GM04504 (cell line): ENCODE data around the gene ARFGAP1.

Experiments used
- DNase-seq: peaks from one replicate; pipeline ENCODE4 v3.0.0-alpha.2; 2012; ENCODE audit warnings: low read depth

The ARFGAP1 gene

DNA sequence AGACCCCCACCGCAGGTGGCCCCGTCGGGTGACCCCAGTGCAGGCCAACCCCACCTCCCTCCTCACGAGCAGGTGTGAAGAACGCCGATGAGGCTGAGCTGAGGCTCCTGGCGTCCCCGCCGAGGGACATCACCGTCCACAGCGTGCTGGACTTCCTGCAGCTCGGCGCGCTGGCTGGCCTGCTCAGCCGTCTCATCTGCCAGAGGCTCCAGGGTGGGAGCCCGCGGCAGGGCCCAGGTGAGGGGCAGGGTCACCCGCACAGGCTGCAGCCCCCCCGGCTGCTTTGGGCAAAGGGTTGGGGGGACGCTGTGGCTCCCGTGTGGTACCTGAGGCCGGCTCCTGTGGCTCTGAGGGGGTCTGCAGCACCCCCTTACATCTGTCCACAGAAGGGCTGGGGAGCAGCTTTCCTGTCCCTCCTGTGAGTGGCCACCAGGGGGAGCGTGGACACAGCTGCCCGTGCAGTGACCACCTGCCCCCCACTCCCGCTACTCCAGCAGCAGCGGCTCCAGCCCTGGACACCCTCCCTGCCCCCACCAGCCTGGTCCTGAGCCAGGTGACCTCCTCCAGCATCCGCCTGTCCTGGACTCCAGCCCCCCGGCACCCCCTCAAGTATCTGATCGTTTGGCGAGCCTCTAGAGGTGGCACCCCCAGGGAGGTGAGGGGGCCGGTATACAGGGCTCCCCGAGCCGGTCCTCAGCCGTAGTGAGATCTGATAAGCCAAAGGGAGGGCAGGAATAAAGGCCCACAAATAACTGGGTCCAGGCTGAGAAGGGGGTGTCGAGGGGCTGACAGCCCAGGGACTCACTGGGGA, 36.9 kb downstream of the ARFGAP1 start:
- DNase-seq: no peak

DNA sequence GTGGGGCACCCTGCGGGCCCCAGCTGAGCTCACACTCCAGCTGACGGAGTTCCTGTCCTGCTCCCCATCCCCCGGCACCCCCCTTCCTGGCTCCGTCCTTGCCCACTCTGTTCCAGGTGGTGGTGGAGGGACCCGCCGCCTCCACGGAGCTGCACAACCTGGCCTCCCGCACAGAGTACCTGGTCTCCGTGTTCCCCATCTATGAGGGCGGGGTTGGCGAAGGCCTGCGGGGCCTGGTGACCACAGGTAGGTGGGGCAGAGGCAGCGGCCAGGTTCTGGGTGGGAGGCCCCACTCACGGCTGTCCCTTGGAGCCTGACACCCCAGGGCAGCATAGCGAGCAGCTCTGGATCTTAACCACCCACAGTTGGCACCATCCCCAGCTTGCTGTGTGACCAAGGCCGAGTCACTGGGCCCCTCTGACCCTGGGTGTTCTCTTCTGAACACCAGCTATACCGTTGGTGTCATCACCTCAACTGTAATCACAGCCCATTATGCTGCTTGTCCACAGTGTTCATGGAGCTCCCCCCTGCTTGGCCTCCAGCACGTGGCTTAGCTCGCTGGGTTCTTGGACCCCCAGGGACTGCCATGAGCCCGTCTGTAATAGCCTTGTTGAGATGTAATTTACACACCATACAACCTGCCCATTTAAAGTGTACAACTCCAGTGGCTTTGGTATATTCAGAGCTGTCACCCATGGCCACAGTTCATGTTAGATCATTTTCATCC, 37.8 kb downstream of the ARFGAP1 start:
- DNase-seq: no peak

DNA sequence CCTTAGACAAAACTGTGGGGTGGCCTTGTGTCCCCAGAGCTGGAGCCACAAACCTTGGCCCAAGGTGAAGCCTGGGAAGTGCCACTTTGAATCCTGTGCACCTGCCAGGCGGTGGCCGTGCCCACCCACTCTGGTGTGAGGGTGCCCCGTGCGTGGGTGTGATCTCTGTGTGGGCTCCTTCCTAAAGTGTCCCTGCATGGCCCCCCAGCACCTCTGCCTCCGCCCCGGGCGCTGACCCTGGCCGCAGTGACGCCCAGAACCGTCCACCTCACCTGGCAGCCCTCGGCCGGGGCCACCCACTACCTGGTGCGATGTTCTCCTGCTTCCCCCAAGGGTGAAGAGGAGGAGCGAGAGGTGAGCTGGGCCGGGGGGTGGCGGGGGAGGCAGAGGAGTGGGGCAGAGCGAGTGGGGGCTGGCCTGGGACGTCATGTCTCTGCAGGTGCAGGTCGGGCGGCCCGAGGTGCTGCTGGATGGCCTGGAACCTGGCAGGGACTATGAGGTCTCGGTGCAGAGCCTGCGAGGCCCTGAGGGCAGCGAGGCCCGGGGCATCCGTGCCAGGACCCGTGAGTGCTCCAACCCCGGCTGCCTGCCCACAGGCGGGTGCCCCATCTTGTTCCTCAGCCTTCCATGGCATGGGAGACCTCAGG, 38.7 kb downstream of the ARFGAP1 start:
- DNase-seq: no peak

DNA sequence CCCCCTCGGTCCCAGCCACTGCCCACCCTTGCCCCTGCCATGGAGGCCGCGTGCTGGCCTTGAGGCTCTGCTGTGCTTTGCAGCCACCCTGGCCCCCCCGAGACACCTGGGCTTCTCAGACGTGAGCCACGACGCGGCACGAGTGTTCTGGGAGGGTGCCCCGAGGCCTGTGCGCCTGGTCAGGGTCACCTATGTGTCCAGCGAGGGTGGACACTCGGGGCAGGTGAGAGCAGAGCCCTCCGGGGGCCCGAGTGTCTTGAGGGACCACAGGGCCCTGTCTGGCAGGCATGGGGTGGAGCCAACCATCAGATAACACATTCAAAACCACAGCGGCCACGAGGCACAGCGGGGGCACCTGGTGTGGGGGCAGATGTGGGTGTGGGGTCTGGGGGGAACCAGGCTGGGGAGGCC, 39.2 kb downstream of the ARFGAP1 start:
- no peak for DNase-seq

DNA sequence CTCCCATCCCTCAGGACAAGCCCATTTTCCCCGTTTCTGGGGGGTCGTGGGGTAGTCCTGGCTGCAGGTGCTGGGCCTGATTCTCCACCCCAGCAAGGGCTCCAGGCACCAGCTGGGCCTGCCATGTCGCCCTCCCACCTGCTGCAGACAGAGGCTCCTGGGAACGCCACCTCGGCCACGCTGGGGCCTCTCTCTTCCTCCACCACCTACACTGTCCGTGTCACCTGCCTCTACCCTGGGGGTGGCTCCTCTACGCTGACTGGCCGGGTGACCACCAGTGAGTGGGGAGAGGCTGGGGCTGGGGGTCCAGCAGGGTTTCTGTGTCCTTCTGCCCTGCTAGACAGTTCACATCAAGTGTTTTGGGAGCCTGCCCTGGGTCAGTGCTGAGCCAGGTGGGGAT, 39.7 kb downstream of the ARFGAP1 start:
- no peak for DNase-seq

DNA sequence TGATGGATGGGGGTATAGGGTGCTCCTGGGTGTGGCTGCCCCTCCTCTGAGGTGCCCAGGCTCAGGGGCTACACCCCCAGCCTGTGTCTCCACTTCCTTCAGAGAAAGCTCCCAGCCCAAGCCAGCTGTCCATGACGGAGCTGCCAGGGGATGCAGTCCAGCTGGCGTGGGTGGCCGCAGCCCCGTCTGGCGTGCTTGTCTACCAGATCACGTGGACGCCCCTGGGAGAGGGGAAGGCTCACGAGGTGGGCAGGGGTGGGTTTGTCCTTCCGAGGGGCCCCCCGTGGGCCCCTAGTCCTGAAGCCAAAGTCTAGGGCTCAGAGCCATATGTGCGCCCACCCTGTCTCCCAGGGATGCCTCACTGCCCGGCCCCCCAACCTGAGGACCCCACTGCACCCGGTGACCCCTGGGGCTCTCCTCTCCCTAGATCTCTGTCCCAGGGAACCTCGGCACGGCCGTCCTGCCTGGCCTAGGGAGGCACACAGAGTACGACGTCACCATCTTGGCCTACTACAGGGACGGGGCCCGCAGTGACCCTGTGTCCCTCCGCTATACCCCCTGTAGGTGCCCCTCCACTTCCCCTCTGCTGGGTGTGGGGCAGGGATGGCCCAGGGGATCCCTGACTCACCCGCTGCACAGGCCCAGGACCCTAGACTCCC, 40.2 kb downstream of the ARFGAP1 start:
- DNase-seq: no peak

DNA sequence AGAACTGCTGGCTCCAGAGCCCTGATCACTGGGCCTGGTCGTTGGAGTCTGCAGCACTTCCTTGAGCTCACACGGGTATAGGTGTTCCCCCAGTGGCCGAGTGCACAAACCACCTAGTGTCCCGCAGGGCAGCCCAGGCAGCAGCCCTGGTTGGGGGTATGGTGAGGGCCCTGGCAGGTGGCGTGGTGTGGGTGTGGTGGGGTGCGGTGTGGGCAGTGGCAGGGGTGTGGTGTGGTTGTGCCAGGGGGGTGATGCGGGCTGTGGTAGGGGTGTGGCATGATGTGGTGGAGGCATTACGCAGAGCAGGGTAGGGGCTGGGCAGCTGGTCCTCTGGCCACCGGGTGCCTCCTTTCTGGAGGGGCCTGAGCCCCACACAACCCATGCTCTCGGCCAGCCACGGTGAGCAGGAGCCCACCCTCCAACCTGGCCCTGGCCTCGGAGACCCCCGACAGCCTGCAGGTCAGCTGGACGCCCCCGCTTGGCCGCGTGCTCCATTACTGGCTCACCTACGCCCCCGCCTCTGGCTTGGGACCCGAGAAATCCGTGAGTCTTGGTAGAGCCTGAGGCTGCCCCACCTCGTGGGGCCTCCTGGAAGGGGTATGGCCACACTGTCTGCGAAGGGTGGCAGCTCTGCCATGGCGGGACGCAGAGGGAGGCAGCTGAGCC, 40.9 kb downstream of the ARFGAP1 start:
- DNase-seq: no peak

DNA sequence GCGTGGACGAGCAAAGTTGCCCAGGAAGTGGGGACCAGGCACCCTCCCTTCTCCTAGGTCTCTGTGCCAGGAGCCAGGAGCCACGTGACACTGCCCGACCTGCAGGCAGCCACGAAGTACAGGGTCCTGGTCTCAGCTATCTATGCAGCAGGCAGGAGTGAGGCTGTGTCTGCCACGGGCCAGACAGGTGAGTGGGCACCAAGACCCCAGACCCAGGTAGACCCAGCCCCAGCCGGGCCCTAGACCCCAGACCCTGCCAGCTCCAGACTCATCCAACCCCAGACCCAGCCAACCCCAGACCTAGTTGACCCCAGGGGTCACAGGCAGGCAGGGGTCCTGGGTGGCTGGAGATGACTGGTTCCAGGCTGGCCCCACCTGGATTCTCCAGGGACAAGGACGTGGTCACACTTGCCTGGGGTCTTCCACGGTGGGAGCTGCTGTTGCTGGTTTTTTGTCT, 41.4 kb downstream of the ARFGAP1 start:
- no peak for DNase-seq

DNA sequence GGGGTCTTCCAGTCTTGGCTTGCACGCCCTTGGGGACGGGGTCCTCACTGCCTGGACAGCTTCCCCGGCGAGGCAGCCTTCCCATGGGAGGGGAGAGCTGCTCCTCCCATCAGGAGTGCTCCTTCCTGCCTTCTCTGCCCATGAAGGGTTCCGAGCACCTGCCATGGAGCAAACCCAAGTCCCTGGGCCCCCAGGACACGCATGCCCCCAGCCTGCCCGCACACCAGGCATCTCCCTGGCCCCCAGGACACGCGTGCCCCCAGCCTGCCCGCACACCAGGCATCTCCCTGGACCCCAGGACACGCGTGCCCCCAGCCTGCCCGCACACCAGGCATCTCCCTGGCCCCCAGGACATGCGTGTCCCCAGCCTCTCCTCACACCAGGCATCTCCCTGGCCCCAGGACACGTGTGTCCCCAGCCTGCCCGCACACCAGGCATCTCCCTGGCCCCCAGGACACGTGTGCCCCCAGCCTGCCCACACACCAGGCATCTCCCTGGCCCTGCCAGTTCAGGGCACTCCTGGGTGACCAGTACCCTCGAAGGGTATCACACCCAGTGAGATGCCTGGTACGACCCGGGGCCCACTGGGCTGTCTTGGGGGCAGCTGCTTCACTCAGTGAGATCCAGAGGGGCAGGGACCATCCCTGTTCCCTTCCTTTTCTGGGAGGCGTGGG, 42.1 kb downstream of the ARFGAP1 start:
- DNase-seq: no peak

DNA sequence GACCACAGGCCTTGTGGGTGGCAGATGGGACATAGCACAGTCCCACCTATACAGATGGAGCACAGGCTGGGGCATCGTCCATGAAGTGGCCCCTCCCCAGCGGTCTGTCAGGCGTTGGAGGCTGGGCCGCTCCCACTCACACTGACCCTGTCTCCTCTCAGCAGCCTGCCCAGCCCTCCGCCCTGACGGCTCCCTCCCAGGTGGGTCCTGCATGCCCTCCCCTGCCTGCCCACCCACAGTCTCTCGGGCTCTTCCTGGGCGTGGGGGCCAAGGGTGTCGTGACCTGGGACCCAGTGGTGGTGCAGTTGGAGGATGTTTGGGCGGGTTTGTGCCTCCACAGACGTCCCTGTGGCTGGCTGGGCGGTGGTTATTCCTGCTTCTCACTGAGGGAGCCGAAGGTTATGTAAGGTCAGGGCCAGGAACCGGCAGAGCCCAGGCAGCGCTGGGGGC, 42.7 kb downstream of the ARFGAP1 start:
- no peak for DNase-seq

DNA sequence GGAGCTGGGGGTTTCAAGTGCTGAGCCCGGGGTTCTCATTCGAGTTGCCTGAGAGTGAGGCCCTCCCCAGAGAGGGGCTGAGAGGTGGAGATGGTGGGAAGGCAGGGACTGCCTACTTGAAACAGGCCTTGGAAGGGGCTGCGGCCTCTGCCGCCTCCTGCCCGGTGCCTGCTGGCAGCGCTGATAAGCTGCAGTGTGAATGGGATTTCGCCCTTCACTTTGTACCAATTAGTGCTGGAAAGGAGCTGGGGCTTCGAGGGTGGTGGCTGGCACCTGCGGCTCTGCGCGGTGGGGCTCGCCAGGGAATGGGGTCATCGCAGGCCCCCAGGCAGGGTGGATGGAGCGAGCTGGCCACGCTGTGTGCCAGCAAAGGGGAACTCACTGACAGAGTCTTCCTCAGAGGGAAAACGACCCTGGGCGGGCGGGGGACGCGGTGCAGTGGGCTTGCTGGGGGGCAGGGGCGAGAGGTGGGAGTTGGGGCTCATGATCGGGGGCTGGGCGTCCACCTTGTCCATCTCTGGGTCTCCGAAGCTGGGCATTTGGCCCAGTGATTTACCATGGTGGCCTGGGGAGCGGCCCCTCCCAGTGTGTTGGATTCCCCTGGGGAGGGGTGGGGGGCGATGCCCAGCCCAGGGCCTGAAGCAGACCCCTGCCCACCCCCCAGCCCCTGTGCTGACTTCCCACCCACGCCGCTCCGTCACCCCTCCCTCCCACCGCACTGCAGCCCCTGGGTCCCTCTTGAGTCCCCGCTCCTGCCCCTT, 43.3 kb downstream of the ARFGAP1 start:
- DNase-seq: no peak

DNA sequence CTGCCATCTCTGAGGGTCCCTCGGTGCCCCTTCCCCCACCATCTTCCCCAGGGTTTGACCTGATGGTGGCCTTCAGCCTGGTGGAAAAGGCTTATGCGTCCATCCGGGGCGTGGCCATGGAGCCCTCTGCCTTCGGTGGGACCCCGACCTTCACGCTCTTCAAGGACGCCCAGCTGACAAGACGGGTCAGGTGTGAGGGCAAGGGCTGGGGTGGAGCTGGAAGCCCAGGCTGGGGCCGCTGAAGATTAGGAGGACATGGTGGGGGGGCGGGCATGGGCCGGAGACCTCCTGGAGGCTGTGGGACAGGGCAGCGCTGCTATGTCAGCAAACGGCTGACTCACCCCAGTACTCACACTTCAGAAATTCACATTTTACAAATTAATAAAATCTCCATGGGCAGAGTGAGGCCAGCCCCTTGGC, 43.9 kb downstream of the ARFGAP1 start:
- no peak for DNase-seq

DNA sequence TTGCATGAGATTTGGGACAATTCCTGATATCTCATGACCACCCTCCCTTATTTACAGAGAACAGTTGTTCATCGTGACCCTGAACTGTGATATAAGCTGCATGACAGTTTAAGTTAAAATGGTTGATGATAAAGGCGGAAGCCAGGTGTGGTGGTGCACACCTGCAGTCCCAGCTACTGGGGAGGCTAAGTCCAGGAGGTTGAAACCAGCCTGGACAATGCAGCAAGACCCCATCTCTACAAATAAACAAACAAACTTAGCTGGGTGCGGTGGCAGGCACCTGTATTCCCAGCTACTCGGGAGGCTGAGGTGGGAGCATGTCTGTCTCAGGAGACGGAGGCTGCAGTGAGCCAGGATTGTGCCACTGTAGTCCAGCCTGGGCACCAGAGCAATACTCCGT, 44.4 kb downstream of the ARFGAP1 start:
- DNase-seq: no peak

DNA sequence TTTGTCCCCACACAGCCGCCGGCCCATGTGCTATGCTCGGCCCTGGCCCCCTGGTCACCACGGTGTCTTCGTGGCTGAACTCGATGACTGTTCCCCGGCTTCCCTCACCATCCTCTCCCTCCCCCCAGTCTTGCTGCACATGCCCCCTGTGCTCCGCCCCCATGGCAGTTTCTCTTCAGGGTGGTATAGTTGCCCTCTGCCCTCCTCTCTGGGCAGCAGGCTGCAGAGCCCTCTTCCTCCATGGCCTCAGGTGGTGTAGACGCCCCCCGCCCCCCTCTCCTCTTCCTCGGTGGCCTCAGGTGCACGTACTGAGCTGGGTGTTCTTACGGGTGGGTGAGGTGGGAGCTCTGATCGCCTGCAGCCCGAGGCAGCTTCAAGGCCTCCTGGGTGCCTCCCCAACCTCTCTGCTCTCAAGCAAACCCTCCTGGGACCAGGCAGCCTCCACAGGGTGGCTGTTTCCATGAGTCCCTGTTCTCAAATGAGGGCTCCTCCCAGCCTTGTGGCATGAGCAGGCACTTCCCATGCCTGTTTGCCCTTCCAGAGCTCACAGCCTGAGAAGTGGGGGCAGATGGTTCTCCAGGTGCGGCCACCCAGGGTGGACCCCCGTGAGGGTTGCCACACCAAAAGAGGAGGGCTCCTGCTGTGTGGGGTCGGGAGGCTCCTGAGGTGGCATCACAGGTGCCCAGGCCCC, 45.1 kb downstream of the ARFGAP1 start:
- no peak for DNase-seq

DNA sequence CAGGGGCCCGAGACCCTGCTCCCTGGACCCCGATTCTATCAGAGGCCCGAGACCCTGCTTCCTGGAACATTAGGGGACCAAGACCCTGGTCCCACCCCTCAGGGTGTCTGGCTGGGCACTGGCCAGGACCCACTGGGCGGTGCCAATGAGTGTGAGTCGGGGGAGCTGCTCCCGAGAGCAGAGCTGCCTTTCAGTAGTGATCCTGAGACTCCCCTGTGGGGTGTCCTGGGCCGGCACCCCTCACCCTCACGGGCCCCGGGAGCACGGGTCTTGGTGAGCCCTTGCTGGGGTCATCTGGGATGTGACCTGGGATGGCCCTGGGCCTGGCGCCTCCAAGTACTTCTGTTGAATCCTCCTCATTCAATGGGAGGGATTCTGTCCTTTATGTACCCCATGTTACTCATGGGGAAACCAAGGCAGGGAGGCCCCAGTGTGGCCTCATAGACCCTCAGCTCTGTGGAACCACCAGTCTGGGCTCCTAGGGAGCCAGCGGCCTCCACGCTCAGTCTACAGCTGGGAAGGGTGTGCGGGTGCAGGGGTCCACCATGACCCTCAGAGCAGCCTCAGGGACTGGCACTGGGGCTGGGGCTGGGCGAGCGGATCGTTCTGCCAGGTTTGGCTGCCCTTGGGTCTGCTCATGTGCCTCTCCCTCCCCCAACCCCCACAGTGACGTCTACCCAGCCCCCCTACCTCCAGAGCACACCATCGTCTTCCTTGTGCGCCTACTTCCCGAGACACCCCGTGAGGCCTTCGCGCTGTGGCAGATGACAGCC, 46.0 kb downstream of the ARFGAP1 start:
- no peak for DNase-seq

DNA sequence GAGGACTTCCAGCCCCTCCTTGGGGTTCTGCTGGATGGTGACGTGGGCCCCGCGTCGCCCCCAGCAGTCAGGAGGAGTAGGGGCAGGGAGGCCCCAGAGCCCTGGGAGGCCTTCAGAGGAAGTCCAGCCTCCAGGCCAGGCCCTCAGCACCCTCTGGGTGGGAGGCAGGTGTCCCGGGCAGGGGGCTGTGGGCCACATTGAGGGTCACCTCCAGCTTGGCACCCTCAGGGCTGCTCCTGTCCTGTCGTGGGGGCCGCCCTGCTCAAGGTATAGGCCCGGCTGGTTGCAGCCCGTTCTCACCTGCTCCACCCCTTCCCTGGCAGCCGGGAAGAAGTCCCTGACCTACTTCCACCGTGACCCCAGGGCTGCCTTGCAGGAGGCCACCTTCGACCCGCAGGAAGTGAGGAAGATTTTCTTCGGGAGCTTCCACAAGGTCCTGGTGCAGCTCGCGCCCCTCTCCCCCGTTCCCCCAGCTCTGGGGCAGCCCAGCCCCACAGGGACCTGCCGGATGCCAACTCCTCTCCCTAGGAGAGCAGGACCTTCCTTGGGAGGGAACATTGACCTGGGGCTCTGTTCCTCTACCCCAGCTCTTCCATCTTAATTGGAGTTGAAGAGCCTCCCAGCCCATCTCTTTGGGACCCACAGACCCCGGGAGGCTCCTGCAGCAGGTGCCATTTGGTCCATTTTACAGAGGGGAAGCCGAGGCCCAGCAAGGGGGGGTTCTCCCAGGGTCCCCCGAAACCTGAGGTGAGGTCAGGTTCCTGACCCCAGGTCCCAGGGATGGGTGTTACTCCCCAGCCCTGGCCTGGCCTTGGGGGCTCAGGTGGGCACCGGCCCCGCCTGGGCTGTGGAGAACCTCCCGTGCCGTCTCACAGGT, 46.8 kb downstream of the ARFGAP1 start:
- DNase-seq: no peak

DNA sequence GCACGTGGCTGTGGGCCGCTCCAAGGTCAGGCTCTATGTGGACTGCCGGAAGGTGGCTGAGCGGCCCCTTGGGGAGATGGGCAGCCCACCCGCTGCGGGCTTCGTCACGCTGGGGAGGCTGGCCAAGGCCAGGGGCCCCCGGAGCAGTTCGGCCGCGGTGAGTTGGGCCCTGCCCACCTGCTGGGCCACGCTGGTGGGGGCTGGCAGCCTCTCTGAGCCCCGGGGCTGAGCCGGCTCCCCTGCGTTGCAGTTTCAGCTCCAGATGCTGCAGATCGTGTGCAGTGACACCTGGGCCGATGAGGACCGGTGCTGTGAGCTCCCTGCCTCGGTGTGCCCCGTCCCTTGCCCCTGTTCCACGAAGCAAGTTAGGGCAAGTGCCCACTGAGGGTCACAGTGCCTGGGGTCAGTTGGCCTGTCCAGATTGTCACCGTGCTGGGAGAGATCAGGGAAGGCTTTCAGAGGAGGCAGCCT, 47.5 kb downstream of the ARFGAP1 start:
- DNase-seq: no peak

DNA sequence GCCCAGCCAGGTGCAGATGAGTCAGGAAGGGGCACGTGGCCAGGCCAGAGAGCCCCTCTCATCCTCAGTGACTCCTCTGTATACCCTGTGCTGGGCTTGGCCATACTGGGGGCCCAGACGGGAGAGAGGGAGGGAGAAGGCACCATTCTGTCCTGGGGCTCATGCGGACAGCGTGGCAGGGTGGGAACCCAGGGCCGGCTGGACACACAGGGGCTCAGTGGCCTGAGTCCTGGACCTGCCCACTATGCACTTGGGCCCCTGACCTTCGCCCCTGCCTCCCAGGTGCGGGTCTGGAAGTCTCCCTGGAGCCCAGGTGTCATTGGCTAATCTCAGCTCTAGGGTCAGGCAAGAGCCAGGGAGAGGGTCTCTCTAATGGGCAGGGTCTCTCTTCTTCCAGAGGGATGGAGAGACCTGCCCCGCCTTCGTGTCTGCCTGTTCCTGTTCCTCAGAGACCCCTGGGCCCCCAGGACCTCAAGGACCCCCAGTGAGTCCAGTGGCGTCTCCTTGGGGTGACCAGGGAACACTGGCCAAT, 48.1 kb downstream of the ARFGAP1 start:
- DNase-seq: no peak
